GM23248 (cell line): Measurements from ENCODE around the gene ATXN7L1.

Experiments
- EZH2 ChIP-seq: fragments of 200-600 bp; sonication (generic); IDR thresholded peaks from 2 replicates; pipeline ENCODE4 v1.6.1; 2018; ENCODE audit warnings: antibody characterized with exemption, mild to moderate bottlenecking; ENCODE audit not compliant: insufficient read depth, poor library complexity, severe bottlenecking
- EZH2phosphoT487 ChIP-seq: fragments of 200-600 bp; sonication (generic); IDR thresholded peaks from 2 replicates; pipeline ENCODE4 v1.6.1; 2018; ENCODE audit warnings: antibody characterized with exemption, moderate library complexity, mild to moderate bottlenecking, low read depth; ENCODE audit not compliant: insufficient read depth

GRCh38 chr7:105905209-105905909 lies 29.0 kb upstream of the ATXN7L1 start:
- TF ChIP-seq EZH2: no peak
- no peak for TF ChIP-seq EZH2phosphoT487
